SU-DHL-6 (cell line): ENCODE data around the gene SCARF2.

Experiments
- H2AFZ ChIP-seq: fragments of 200-600 bp; sonication (generic); 2 replicates; pipeline ENCODE4 v1.6.1; 2014; ENCODE audit warnings: low read depth, mild to moderate bottlenecking, moderate library complexity, mixed read lengths, antibody characterized with exemption, low read length; ENCODE audit not compliant: severe bottlenecking
- H3F3A ChIP-seq: fragments of 200-600 bp; shearing (Covaris generic); 2 replicates; pipeline ENCODE4 v1.6.0; 2016; ENCODE audit warnings: antibody characterized with exemption, mild to moderate bottlenecking; ENCODE audit not compliant: insufficient read depth
- H3K27ac ChIP-seq: fragments of 200-600 bp; sonication (generic); 2 replicates; pipeline ENCODE4 v1.5.1; 2016; ENCODE audit warnings: low read depth, mild to moderate bottlenecking, low read length, moderate library complexity, mixed read lengths
- H3K27me3 ChIP-seq: fragments of 200-600 bp; sonication (generic), shearing (Covaris generic); 2 replicates; pipeline ENCODE4 v1.6.0; 2014; ENCODE audit warnings: mild to moderate bottlenecking, low read length
- H3K36me3 ChIP-seq: fragments of 200-600 bp; sonication (generic); 2 replicates; pipeline ENCODE4 v1.6.1; 2014; ENCODE audit warnings: mild to moderate bottlenecking, low read length, mixed read lengths
- H3K4me2 ChIP-seq: fragments of 300-600, 200-600 bp; shearing (Covaris generic), sonication (generic); 2 replicates; pipeline ENCODE4 v1.6.0; 2014; ENCODE audit warnings: low read length, low read depth, mild to moderate bottlenecking; ENCODE audit not compliant: poor library complexity, severe bottlenecking
- H3K4me3 ChIP-seq: fragments of 200-600 bp; sonication (generic); 2 replicates; pipeline ENCODE4 v1.5.1; 2014; ENCODE audit warnings: antibody characterized with exemption, low read length, mild to moderate bottlenecking, mixed read lengths; ENCODE audit not compliant: insufficient read depth, poor library complexity, severe bottlenecking
- H3K79me2 ChIP-seq: fragments of 200-600 bp; sonication (generic); 2 replicates; pipeline ENCODE4 v1.6.1; 2014; ENCODE audit warnings: mild to moderate bottlenecking, low read length, moderate library complexity; ENCODE audit not compliant: insufficient read depth
- H3K9ac ChIP-seq: fragments of 200-600 bp; sonication (generic); 2 replicates; pipeline ENCODE4 v1.7.0; 2014; ENCODE audit warnings: mild to moderate bottlenecking, low read length
- H3K9me2 ChIP-seq: fragments of 200-600 bp; sonication (generic); replicated peaks from 2 replicates; pipeline ENCODE4 v1.6.1; 2014; ENCODE audit warnings: low read length; ENCODE audit not compliant: insufficient read depth
- H3K9me3 ChIP-seq: fragments of 200-600 bp; sonication (generic); 2 replicates; pipeline ENCODE4 v1.6.1; 2014; ENCODE audit warnings: low read length, mixed read lengths; ENCODE audit not compliant: insufficient read depth
- H4K20me1 ChIP-seq: fragments of 200-600 bp; sonication (generic); 2 replicates; pipeline ENCODE4 v1.6.1; 2014; ENCODE audit warnings: low read depth, mild to moderate bottlenecking, antibody characterized with exemption, low read length, moderate library complexity, mixed read lengths
- EZH2phosphoT487 ChIP-seq: fragments of 200-600 bp; sonication (generic), shearing (Covaris generic); conservative IDR thresholded peaks from 2 replicates; pipeline ENCODE4 v1.6.1; 2018; ENCODE audit warnings: mild to moderate bottlenecking, antibody characterized with exemption, low read length, moderate library complexity, mixed read lengths
- TF ChIP-seq, protein P1 (sequence below): fragments of 200-600 bp; sonication (generic); IDR thresholded peaks from one replicate; pipeline ENCODE4 v1.5.1; 2017; ENCODE audit warnings: antibody characterized with exemption, mild to moderate bottlenecking, low read length, moderate library complexity; ENCODE audit not compliant: insufficient read depth, poor library complexity, severe bottlenecking

The SCARF2 gene

GRCh38 chr22:20436307-20436767, 1.3 kb downstream of the SCARF2 start:
- TF ChIP-seq EZH2phosphoT487 = no peak
- TF ChIP-seq, protein P1, sequence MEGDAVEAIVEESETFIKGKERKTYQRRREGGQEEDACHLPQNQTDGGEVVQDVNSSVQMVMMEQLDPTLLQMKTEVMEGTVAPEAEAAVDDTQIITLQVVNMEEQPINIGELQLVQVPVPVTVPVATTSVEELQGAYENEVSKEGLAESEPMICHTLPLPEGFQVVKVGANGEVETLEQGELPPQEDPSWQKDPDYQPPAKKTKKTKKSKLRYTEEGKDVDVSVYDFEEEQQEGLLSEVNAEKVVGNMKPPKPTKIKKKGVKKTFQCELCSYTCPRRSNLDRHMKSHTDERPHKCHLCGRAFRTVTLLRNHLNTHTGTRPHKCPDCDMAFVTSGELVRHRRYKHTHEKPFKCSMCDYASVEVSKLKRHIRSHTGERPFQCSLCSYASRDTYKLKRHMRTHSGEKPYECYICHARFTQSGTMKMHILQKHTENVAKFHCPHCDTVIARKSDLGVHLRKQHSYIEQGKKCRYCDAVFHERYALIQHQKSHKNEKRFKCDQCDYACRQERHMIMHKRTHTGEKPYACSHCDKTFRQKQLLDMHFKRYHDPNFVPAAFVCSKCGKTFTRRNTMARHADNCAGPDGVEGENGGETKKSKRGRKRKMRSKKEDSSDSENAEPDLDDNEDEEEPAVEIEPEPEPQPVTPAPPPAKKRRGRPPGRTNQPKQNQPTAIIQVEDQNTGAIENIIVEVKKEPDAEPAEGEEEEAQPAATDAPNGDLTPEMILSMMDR = no peak
- Histone ChIP-seq H3K9me2 (no peaks in the 10 kb centered on the region), H4K20me1 (no peaks in the 10 kb centered on the region), H3K4me2 (no peak overlapping the region), H3K9ac (no peak overlapping the region), H3K4me3 (no peak overlapping the region), H2AFZ (no peak overlapping the region), H3F3A (no peaks in the 10 kb centered on the region), H3K27ac (no peak overlapping the region), H3K9me3 (no peaks in the 10 kb centered on the region), H3K36me3 (no peaks in the 10 kb centered on the region), H3K27me3 (no peaks in the 10 kb centered on the region), H3K79me2 (no peaks in the 10 kb centered on the region)

GRCh38 chr22:20435436-20436306, 2.0 kb downstream of the SCARF2 start:
- no peaks in the 10 kb centered on the region for H3F3A ChIP-seq
- H3K4me3 ChIP-seq = no peak overlapping the region
- H3K9me3 ChIP-seq = no peaks in the 10 kb centered on the region
- no peaks in the 10 kb centered on the region for H4K20me1 ChIP-seq
- no peak overlapping the region for H3K4me2 ChIP-seq
- TF ChIP-seq, protein P1 = no peak
- no peak for TF ChIP-seq EZH2phosphoT487
- no peaks in the 10 kb centered on the region for H3K27me3 ChIP-seq
- no peaks in the 10 kb centered on the region for H3K79me2 ChIP-seq
- H2AFZ ChIP-seq = no peak overlapping the region
- H3K36me3 ChIP-seq = no peaks in the 10 kb centered on the region
- no peak overlapping the region for H3K27ac ChIP-seq
- H3K9me2 ChIP-seq = no peaks in the 10 kb centered on the region
- no peak overlapping the region for H3K9ac ChIP-seq

DNA sequence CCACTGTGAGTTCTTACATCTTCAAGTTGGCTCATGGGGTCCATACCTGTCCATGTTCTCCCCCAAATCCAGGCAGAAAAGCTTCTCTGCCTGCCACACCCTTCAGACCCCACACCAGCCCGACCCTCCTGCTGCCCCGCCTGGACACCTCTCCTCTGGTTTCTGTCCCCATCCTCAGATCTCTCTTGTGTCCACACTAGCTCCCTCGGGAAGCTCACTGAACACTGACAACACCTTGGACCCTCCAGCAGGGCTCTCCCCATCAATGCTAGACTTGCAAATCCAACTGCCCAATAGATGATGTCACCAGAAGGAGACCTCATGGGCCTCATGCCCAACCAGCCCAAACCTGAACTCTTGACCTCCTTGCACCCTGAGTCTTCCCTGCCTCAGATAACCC, 2.9 kb downstream of the SCARF2 start:
- H3F3A ChIP-seq = no peaks in the 10 kb centered on the region
- H4K20me1 ChIP-seq = no peaks in the 10 kb centered on the region
- no peak overlapping the region for H3K4me2 ChIP-seq
- no peaks in the 10 kb centered on the region for H3K36me3 ChIP-seq
- H3K9ac ChIP-seq = no peak overlapping the region
- no peaks in the 10 kb centered on the region for H3K27me3 ChIP-seq
- H3K79me2 ChIP-seq = no peaks in the 10 kb centered on the region
- no peaks in the 10 kb centered on the region for H3K9me3 ChIP-seq
- H3K27ac ChIP-seq = no peak overlapping the region
- TF ChIP-seq, protein P1 = no peak
- no peak for TF ChIP-seq EZH2phosphoT487
- no peak overlapping the region for H3K4me3 ChIP-seq
- H3K9me2 ChIP-seq = no peaks in the 10 kb centered on the region
- H2AFZ ChIP-seq = no peak overlapping the region
